K562 (cell line): Measurements from ENCODE around the gene AMIGO1. TPM values are rescaled to one million over a fixed set of nuclear protein-coding genes. Genes with fewer than 3 reads are reported as not detected.

Source experiments
- ATAC-seq: fragments of 200-7000 bp; cut with Tn5 transposase; 3 replicates; pipeline ENCODE4 v1.9.1; 2020; ENCODE audit warnings: moderate library complexity
- BruUV-seq: library from RNA; stranded (reverse); fragments of 400-500 nt; replicated peaks from 2 replicates; lab custom pipeline; 2021; lab: Mats Ljungman, UMichigan
- CTCF ChIA-PET: fragments of 300-600 bp; formaldehyde crosslinking; extraction: SDS; loops from one replicate; lab custom pipeline; 2021; ENCODE audit warnings: low intra/inter-chr PET ratio; lab: Yijun Ruan, JAX
- POLR2A ChIA-PET: fragments of 300-600, 350-650 bp; sonication (Branson Sonifier 250); formaldehyde crosslinking; extraction: SDS; loops from one replicate; lab custom pipeline; 2021; ENCODE audit warnings: antibody characterized with exemption, inconsistent platforms; lab: Yijun Ruan, JAX
- DNase-seq, 4 experiments: peaks; one replicate each; pipeline versions ENCODE4 v3.0.0 to v3.0.0-alpha.2; 2011 to 2018; ENCODE audit warnings: low spot score in 3 of 4, mixed read lengths in 3 of 4; ENCODE audit errors: extremely low read depth in 1 of 4
- FAIRE-seq: peaks from 2 replicates; lab custom pipeline; 2011; peaks lifted over from hg19 to GRCh38; lab: Jason Lieb, UNC
- H2AFZ ChIP-seq: 2 replicates; pipeline ENCODE4 v1.6.0; 2011; ENCODE audit warnings: low read depth, low read length, control low read depth, inconsistent platforms
- H3K27ac ChIP-seq: fragments of 200-600 bp; 3 replicates; pipeline ENCODE4 v1.8.0; 2011; ENCODE audit warnings: low read depth, mild to moderate bottlenecking, control low read depth, inconsistent platforms, low read length, moderate library complexity, mixed read lengths; ENCODE audit errors: extremely low read depth
- H3K27me3 ChIP-seq, 2 experiments: fragments of 300-600 bp in 1 of 2; 2 replicates in 1 of 2; 3 replicates in 1 of 2; pipeline versions ENCODE4 v1.6.0 to v1.8.0; 2011; ENCODE audit warnings: inconsistent platforms in 2 of 2, low read length in 2 of 2, mild to moderate bottlenecking in 1 of 2, mixed read lengths in 1 of 2, moderate library complexity in 1 of 2; ENCODE audit not compliant: control insufficient read depth in 2 of 2, insufficient read depth in 2 of 2
- H3K36me3 ChIP-seq: fragments of 300-600 bp; 3 replicates; pipeline ENCODE4 v1.8.0; 2011; ENCODE audit warnings: mild to moderate bottlenecking, low read length, inconsistent platforms; ENCODE audit not compliant: control insufficient read depth, insufficient read depth
- H3K4me1 ChIP-seq, 2 experiments: fragments of 200-600 bp in 1 of 2; replicated peaks in 1 of 2; 2 replicates in 1 of 2; 3 replicates in 1 of 2; pipeline versions ENCODE4 v1.5.1 to v1.8.0; 2011; ENCODE audit warnings: inconsistent platforms in 2 of 2, low read length in 2 of 2, mild to moderate bottlenecking in 1 of 2, mixed read lengths in 1 of 2, moderate library complexity in 1 of 2; ENCODE audit not compliant: control insufficient read depth in 2 of 2, insufficient read depth in 2 of 2
- H3K4me2 ChIP-seq: 2 replicates; pipeline ENCODE4 v1.6.1; 2011; ENCODE audit warnings: low read length, control low read depth, inconsistent platforms, mixed read lengths; ENCODE audit not compliant: insufficient read depth
- H3K4me3 ChIP-seq: fragments of 200-600 bp; sonication (generic), shearing (Covaris generic); 2 replicates; pipeline ENCODE4 v1.5.1; 2016; ENCODE audit warnings: control low read depth, inconsistent platforms
- H3K79me2 ChIP-seq: fragments of 200-600 bp; 3 replicates; pipeline ENCODE4 v1.8.0; 2011; ENCODE audit warnings: low read length, inconsistent platforms; ENCODE audit not compliant: control insufficient read depth, insufficient read depth
- H3K9ac ChIP-seq, 2 experiments: 2 replicates each; pipeline versions ENCODE4 v1.6.0 to v1.6.1; 2011; ENCODE audit warnings: low read depth in 2 of 2, low read length in 2 of 2, control low read depth in 1 of 2, inconsistent platforms in 1 of 2, mild to moderate bottlenecking in 1 of 2, mixed read lengths in 1 of 2; ENCODE audit not compliant: insufficient read depth in 1 of 2
- H3K9me1 ChIP-seq: one replicate; pipeline ENCODE4 v1.6.0; 2011; ENCODE audit warnings: inconsistent platforms, mild to moderate bottlenecking, low read length, moderate library complexity; ENCODE audit not compliant: control insufficient read depth, insufficient read depth
- H3K9me3 ChIP-seq: replicated peaks from 2 replicates; pipeline ENCODE4 v1.5.1; 2011; ENCODE audit warnings: low read depth, low read length, inconsistent platforms; ENCODE audit not compliant: control insufficient read depth, insufficient read depth
- H4K20me1 ChIP-seq: replicated peaks from 2 replicates; pipeline ENCODE4 v1.6.1; 2011; ENCODE audit warnings: low read length, inconsistent platforms, mixed read lengths; ENCODE audit not compliant: control insufficient read depth, insufficient read depth
- CTCFL ChIP-seq: IDR thresholded peaks from 2 replicates; pipeline ENCODE4 v1.6.1; 2011; ENCODE audit warnings: borderline replicate concordance, low read depth, mild to moderate bottlenecking, moderate library complexity, low read length; ENCODE audit not compliant: insufficient read depth, poor library complexity, severe bottlenecking
- GTF2A2 ChIP-seq: IDR thresholded peaks from 2 replicates; pipeline ENCODE4 v1.6.1; 2016; ENCODE audit warnings: mild to moderate bottlenecking, missing genetic modification characterization, missing compliant biosample characterization
- IRF1 ChIP-seq: sonication (generic); formaldehyde crosslinking; IDR thresholded peaks from 2 replicates; pipeline ENCODE4 v1.8.0; 2022; ENCODE audit warnings: missing genetic modification reagents, mild to moderate bottlenecking, borderline replicate concordance
- MCM3 ChIP-seq: fragments of 450-650 bp; IDR thresholded peaks from 2 replicates; pipeline ENCODE4 v1.6.1; 2016
- SNIP1 ChIP-seq: fragments of 450-650 bp; IDR thresholded peaks from 2 replicates; pipeline ENCODE4 v1.7.1; 2017; ENCODE audit warnings: low read depth, mild to moderate bottlenecking
- SP1 ChIP-seq: sonication (generic); formaldehyde crosslinking; IDR thresholded peaks from 2 replicates; pipeline ENCODE4 v1.8.1; 2022; ENCODE audit warnings: mild to moderate bottlenecking, missing genetic modification reagents
- SRF ChIP-seq, 2 experiments: fragments of 250-450, 450-650 bp in 1 of 2; sonication (Bioruptor Pico) in 1 of 2; sonication (generic) in 1 of 2; formaldehyde crosslinking; IDR thresholded peaks; 2 replicates each; pipeline versions ENCODE4 v1.5.0 to v1.5.1; 2020 to 2022; ENCODE audit warnings: mild to moderate bottlenecking in 1 of 2, missing genetic modification reagents in 1 of 2
- TBL1XR1 ChIP-seq, 2 experiments: IDR thresholded peaks; 2 replicates each; pipeline ENCODE4 v1.6.1; 2012; ENCODE audit warnings: improper control_type of control experiment in 2 of 2, low read length in 2 of 2, mild to moderate bottlenecking in 1 of 2
- ZBTB17 ChIP-seq: fragments of 450-650 bp; formaldehyde crosslinking; IDR thresholded peaks from 2 replicates; pipeline ENCODE4 v1.4.0; 2020; ENCODE audit warnings: mild to moderate bottlenecking
- ZBTB26 ChIP-seq: fragments of 450-650 bp; formaldehyde crosslinking; IDR thresholded peaks from 2 replicates; pipeline ENCODE4 v1.4.0; 2022; ENCODE audit warnings: missing genetic modification characterization
- ZNF586 ChIP-seq: fragments of 450-650 bp; formaldehyde crosslinking; conservative IDR thresholded peaks from 2 replicates; pipeline ENCODE4 v1.4.0; 2020; ENCODE audit warnings: mild to moderate bottlenecking, moderate library complexity
- ZNF717 ChIP-seq: fragments of 250-450 bp; sonication (Bioruptor Pico); IDR thresholded peaks from 2 replicates; pipeline ENCODE4 v1.5.0; 2021
- WGBS: fragments of 100-300 bp; shearing (Covaris generic); methylation state at CpG from one replicate; pipeline ENCODE4 v1.1.6; 2016; ENCODE audit warnings: low coverage, mixed read lengths; ENCODE audit not compliant: insufficient coverage; ENCODE audit errors: missing lambda C conversion rate; 5-methylcytosine and 5-hydroxymethylcytosine counted together
- in situ Hi-C: fragments of 300-500 bp; cut with MboI; formaldehyde crosslinking; loops from 4 replicates; pipeline ENCODE4 v1.15.0; 2018; ENCODE audit warnings: inconsistent platforms, mixed read lengths
- intact Hi-C: fragments of 100-400 bp; cut with micrococcal nuclease; formaldehyde crosslinking; loops from 2 replicates; pipeline ENCODE4 v1.14.2; 2022
- polyA plus RNA-seq, 8 experiments: library from polyadenylated mRNA; depleted of rRNA in 4 of 8; stranded (reverse) in 5 of 8; unstranded in 3 of 8; fragments of >200 nt; fragmentation: Nextera tagmentation in 2 of 8; fragmentation: Illumina TruSeq in 1 of 8; extraction: Ambion mirVana in 2 of 8; extraction: Trizol in 1 of 8; gene quantifications; 2 replicates each; pipeline versions ENCODE4 v1.2.1 to v1.2.3, GENCODE V29; 2011 to 2014; ENCODE audit warnings: inconsistent platforms in 1 of 8, missing spikeins in 1 of 8
- total RNA-seq, 7 experiments: library from RNA; depleted of rRNA in 6 of 7; stranded (reverse); fragments of >200 nt in 6 of 7; fragmentation: Illumina TruSeq in 2 of 7; extraction: Trizol in 2 of 7; gene quantifications; 2 replicates each; pipeline versions ENCODE4 v1.2.1 to v1.2.3, GENCODE V29; 2011 to 2021; ENCODE audit warnings: low replicate concordance in 1 of 7
- TF ChIP-seq, protein P1 (sequence below): sonication (generic); formaldehyde crosslinking; IDR thresholded peaks from 2 replicates; pipeline ENCODE4 v1.8.0; 2023; ENCODE audit warnings: mild to moderate bottlenecking, missing genetic modification reagents
- TF ChIP-seq, protein P2 (sequence below): fragments of 250-450 bp; sonication (Bioruptor Pico); IDR thresholded peaks from 2 replicates; pipeline ENCODE4 v1.8.0; 2022; ENCODE audit warnings: moderate library complexity, mild to moderate bottlenecking, inconsistent platforms

The AMIGO1 gene
- total and polyA plus RNA-seq, 9 of the 15 experiments (the other 6 are each of a cell fraction or from before 2014, with no cell fraction given): 0.24 to 1.0 (median 0.54) TPM

DNA sequence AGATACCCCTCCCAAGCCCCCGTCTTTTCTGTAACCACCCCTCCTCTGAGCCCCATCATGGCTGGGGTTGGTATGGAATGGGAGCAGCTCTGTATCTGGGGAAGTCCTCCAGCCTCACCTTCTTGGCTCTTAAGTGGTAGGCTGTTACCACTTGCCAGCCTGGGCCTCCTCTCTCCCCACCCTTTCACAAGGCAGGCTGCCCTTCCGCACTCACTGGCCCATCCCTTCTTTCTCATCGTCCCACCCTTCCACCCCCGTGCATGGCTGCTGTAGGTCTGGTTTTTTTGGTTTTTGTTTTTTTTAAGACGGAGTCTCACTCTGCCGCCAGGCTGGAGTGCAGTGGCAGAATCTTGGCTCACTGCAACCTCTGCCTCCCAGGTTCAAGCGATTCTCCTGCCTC, 10.4 kb downstream of the AMIGO1 start:
- no peak overlapping the region for H3K4me3 ChIP-seq
- H3K9me1 ChIP-seq: no peaks in the 10 kb centered on the region
- H3K27me3 ChIP-seq: no peaks in the 10 kb centered on the region
- H3K4me1 ChIP-seq: peaks cover 23 to 32% of the 10 kb centered on the region in 2 experiments
- POLR2A ChIA-PET: interaction anchor here (1.6 kb wide), 1 partner anchor 9 kb away, joined by 7 read pairs; no protein-coding TSS in a partner anchor
- no TSS peak for BruUV-seq
- FAIRE-seq (no peak), DNase-seq (no peak), ATAC-seq (no peak)
- no peak overlapping the region for H3K27ac ChIP-seq
- CTCF ChIA-PET: interaction anchor here (0.7 to 6.4 kb wide), 2 partner anchors 32 to 274 kb away, joined by 4 to 84 read pairs; no protein-coding TSS in a partner anchor
- 81% methylated on average over 7 of the region's 7 CpGs for WGBS
- peaks cover 3% of the 10 kb centered on the region; the same call in 1 of the 3 replicates for H3K79me2 ChIP-seq
- no peaks in the 10 kb centered on the region; the same call in 1 of the 2 replicates for H4K20me1 ChIP-seq
- no peaks in the 10 kb centered on the region for H3K9me3 ChIP-seq
- H3K9ac ChIP-seq: no peak overlapping the region
- in situ Hi-C loops: loop anchor here (5.0 kb wide), 1 partner anchor 33 kb away; no protein-coding TSS in a partner anchor
- intact Hi-C loops: no loop called here
- no peak overlapping the region for H3K4me2 ChIP-seq
- no peak overlapping the region for H2AFZ ChIP-seq
- peaks cover 26% of the 10 kb centered on the region; the same call in 2 of the 3 replicates for H3K36me3 ChIP-seq
- no peak for TF ChIP-seq ZBTB17 (CRISPR knock-in tag)
- TF ChIP-seq, protein P1, sequence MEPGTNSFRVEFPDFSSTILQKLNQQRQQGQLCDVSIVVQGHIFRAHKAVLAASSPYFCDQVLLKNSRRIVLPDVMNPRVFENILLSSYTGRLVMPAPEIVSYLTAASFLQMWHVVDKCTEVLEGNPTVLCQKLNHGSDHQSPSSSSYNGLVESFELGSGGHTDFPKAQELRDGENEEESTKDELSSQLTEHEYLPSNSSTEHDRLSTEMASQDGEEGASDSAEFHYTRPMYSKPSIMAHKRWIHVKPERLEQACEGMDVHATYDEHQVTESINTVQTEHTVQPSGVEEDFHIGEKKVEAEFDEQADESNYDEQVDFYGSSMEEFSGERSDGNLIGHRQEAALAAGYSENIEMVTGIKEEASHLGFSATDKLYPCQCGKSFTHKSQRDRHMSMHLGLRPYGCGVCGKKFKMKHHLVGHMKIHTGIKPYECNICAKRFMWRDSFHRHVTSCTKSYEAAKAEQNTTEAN (CRISPR knock-in tag): no peak
- TF ChIP-seq GTF2A2: no peak
- no peak for TF ChIP-seq CTCFL
- no peak for TF ChIP-seq SRF (CRISPR knock-in tag; IDR thresholded peaks at IDR 0.05)
- no peak for TF ChIP-seq SNIP1
- no peak for TF ChIP-seq MCM3
- no peak for TF ChIP-seq TBL1XR1 (IDR thresholded peaks at IDR 0.05; ENCODE audit: low read length in 2 of 2)
- TF ChIP-seq SP1: no peak
- TF ChIP-seq IRF1 (CRISPR knock-in tag): no peak
- TF ChIP-seq, protein P2, sequence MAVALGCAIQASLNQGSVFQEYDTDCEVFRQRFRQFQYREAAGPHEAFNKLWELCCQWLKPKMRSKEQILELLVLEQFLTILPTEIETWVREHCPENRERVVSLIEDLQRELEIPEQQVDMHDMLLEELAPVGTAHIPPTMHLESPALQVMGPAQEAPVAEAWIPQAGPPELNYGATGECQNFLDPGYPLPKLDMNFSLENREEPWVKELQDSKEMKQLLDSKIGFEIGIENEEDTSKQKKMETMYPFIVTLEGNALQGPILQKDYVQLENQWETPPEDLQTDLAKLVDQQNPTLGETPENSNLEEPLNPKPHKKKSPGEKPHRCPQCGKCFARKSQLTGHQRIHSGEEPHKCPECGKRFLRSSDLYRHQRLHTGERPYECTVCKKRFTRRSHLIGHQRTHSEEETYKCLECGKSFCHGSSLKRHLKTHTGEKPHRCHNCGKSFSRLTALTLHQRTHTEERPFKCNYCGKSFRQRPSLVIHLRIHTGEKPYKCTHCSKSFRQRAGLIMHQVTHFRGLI (CRISPR knock-in tag): no peak
- TF ChIP-seq ZNF586 (CRISPR knock-in tag): no peak
- no peak for TF ChIP-seq ZBTB26 (CRISPR knock-in tag)
- no peak for TF ChIP-seq ZNF717 (CRISPR knock-in tag)
